GM21367 (cell line): ENCODE data around the gene SIM1.

ENCODE experiments used
- ATAC-seq: cut with Tn5 transposase; IDR thresholded peaks from one replicate; pipeline ENCODE4 v1.9.1; 2021; ENCODE audit not compliant: unreplicated experiment

SIM1 gene

DNA sequence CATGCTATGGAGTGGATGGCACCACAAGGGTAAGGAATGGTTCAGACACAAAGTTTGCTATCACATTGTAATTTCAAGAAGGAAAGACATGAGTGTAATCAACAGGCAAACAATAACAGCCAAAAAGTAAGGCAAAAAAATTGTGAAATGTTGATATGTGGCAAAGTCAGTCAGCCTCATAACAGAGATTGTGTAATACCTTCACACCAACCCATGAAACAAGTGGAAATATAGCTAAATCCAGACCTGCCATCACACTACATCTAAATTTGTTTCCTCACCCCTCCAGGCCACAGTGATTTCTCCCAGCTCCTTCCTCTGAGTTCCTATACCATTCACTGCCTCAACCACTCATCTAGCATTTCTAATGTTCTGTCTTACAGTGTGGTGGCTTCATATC, 37.3 kb downstream of the SIM1 start:
- no peak for ATAC-seq

DNA sequence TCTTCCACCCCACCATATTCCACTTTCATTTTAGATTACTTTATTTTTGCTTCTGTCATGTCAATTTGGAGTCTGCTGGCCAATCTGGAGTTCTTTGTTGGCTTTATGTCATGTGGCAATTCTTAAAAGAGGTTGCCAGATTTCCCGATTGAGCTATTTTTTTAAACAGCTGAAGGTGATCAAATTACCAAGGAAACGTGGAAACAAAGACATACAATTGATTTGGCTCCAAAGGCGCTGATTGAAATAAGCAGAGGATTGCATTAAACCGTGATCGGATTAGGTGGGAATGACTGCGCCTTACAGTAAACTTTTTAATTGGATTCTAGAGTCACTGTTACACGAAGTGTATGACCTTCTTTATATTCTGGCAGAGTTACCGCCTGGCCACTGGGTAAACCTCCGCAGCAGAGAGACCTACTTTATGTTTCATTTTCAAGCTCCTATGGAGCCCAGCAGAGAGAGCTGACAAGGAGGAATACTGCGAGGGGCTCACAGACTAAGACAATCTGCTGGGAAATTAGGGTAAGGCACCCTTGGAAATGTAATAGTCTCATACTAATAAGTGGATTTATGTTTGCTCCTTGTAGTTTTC, 37.9 kb downstream of the SIM1 start:
- no peak for ATAC-seq

DNA sequence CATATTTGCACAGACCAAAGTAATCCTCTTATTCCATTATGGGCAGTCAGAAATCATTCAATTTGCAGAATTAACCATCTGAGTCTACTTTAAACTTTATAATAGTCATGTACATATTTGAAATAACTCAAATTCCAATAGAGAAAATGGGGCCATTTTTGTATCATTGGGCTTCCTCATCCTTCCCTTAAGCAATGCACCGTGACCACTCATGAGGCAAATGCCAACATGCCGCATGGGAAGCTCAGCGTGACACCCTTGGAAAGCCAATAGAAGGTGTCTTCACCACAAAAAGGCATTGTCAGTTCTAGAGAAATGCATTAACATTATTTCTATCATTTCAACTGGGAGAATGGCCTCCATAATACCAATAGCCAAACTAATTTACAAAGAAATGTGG, 38.5 kb downstream of the SIM1 start:
- ATAC-seq, result no peak

DNA sequence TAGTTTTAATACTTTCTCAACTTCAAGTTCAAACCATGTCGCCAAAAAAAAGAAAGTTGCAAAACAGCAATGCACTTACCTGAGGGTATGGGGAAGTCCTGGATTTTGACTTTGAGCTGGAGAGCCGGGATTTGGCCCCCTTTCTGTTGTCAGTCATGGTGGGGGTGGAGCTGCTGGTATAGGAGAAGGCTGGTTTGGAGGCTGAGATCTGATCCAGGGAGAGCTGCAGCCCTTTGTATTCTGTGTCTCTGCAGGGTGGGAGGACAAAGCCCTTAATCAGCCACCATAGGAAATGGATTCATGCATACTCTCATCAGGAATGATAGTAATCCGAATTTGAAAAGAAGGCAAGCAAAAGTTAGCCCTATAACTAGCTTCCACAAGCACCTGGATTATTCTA, 44.0 kb downstream of the SIM1 start:
- no peak for ATAC-seq

- no peak for ATAC-seq
Observed at GRCh38 chr6:100417036-100417435, 47.7 kb downstream of the SIM1 start.

- no peak for ATAC-seq
Observed at GRCh38 chr6:100415768-100416167, 49.0 kb downstream of the SIM1 start.

GRCh38 chr6:100412872-100413271, 51.8 kb downstream of the SIM1 start:
- ATAC-seq, result no peak

DNA sequence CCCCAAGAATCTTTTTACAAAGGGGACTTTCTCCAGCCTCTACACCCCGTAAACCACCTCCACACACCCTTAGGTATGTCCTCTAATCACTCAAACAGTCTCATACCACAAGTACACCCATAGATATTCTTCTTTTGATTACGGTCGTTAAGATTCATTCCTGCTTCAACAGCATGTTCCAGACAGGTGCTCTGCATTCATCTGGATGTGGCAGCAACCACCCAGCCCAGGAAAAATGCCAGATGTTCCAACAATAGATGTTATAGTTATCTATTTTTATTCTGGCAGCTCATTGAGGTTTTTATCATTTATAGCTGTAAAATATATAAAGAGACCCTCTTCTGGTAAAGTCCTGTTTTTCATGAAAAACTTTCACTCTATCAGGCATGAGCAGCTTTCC, 60.7 kb downstream of the SIM1 start:
- no peak for ATAC-seq

GRCh38 chr6:100393493-100393892, 71.2 kb downstream of the SIM1 start:
- ATAC-seq, result no peak

DNA sequence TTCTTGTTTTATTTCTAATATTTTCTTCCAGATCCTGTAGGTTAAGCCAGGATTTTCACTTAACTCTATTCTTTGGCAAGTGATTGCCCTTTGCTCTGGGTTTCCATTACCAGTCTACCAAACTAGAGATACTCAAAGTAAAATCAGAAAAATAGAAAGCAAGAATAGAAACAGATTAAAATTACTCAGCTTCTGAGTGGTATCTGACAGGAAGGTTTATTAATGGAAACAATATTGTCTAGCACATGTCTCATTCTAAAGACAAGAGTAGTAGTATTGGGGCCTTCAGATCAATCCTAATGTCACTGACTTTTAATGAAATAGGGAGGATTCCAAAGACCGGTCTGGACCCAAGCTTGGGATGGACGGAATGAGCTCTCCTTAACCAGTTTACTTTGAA, 72.3 kb downstream of the SIM1 start:
- ATAC-seq, result no peak

GRCh38 chr6:100388868-100389519, 75.7 kb downstream of the SIM1 start:
- no peak for ATAC-seq

- no peak for ATAC-seq
Observed at GRCh38 chr6:100382767-100383195, 81.9 kb downstream of the SIM1 start.

DNA sequence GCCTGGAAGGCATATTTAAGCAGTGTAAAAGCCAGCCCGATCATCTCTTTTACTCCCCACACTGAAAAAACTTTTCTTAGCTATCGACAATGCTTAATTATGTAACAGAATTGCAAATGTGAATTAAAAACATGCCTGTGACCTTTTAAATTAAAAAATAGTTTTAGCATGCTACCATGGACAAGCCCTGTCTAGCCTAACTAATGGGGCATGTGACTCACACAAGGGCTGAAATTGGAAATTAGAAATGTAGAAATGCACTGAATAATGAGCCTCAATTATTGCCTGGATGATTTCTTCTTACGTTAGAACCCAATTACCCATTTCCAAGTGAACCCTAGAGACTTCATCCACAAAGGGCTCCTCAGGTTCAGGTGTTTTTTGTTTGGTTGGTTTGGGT, 82.7 kb downstream of the SIM1 start:
- no peak for ATAC-seq

- ATAC-seq, result no peak
Observed at GRCh38 chr6:100381111-100381510, 83.6 kb downstream of the SIM1 start.

GRCh38 chr6:100379386-100379785, 85.3 kb downstream of the SIM1 start:
- ATAC-seq, result no peak

DNA sequence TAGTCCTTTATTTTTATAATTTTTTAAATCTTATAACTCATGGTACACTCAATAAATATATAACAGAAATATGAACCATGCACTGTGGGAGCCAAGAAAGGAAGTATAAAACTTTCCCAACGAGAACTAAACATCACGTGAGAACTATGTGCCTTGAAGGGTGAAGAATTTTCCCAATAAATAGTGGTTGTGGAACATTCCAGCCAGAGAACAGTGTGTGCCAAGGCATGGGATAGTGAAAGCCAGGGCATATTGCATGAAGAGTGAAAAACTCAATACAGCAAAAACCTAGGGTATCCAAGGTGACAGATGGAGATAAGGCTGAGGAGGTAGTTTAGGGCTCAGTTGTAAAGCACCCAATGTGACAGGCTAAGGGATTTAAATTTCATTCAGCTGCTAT, 86.1 kb downstream of the SIM1 start:
- ATAC-seq, result no peak

- ATAC-seq, result no peak
Observed at GRCh38 chr6:100376103-100376502, 88.6 kb downstream of the SIM1 start.

- ATAC-seq, result no peak
Observed at GRCh38 chr6:100372326-100373091, 92.2 kb downstream of the SIM1 start.

- ATAC-seq, result no peak
Observed at GRCh38 chr6:100371591-100371990, 93.1 kb downstream of the SIM1 start.

- ATAC-seq, result no peak
Observed at GRCh38 chr6:100370265-100370664, 94.5 kb downstream of the SIM1 start.

DNA sequence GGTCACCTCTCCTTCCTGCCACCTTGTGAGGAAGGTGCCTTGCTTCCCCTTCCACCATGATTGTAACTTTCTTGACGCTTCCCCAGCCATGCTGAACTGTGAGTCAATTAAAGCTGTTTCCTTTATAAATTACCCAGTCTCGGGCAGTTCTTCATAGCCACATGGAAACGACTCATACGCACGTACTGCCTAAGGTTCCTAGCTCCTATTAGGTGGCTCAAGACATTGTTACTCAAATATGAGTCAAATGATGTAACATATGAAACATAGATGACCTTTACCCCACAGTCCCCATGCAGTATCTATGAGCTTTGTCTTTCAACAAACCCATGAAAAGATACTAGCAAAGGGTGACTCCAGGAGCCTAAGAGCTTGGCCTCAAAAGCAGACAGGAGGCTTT, 98.3 kb downstream of the SIM1 start:
- no peak for ATAC-seq

GRCh38 chr6:100363651-100364050, 101.1 kb downstream of the SIM1 start:
- ATAC-seq, result no peak
